GM19463 (cell line): ENCODE data around the gene PDLIM4.
A peak's percentile ranks its signal among the peaks of the same experiment; 100 is the strongest.

Experiments used
- ATAC-seq: cut with Tn5 transposase; IDR thresholded peaks from one replicate; pipeline ENCODE4 v1.9.1; 2021; ENCODE audit warnings: mild to moderate bottlenecking, moderate library complexity; ENCODE audit not compliant: unreplicated experiment

The PDLIM4 gene

GRCh38 chr5:132226516-132227234, 30.8 kb upstream of the PDLIM4 start:
- ATAC-seq = no peak

GRCh38 chr5:132227235-132227484, 30.3 kb upstream of the PDLIM4 start:
- ATAC-seq = no peak

- peak; percentile 94 for ATAC-seq
Observed at GRCh38 chr5:132227485-132228240, 29.8 kb upstream of the PDLIM4 start, which contains the start of gene P4HA2. TSS of gene P4HA2 (minus strand) at chr5:132227853. CDS start at chr5:132218626, 9,227 bp downstream.

- ATAC-seq = no peak
Observed at GRCh38 chr5:132228241-132229035, 29.1 kb upstream of the PDLIM4 start.

- no peak for ATAC-seq
Observed at GRCh38 chr5:132229236-132229635, 28.3 kb upstream of the PDLIM4 start.

- ATAC-seq = no peak
Observed at GRCh38 chr5:132230871-132231270, 26.6 kb upstream of the PDLIM4 start.

GRCh38 chr5:132232465-132232864, 25.0 kb upstream of the PDLIM4 start:
- ATAC-seq = no peak

GRCh38 chr5:132233081-132233480, 24.4 kb upstream of the PDLIM4 start:
- no peak for ATAC-seq

- ATAC-seq = no peak
Observed at GRCh38 chr5:132233811-132234683, 23.4 kb upstream of the PDLIM4 start.

GRCh38 chr5:132234684-132235062, 22.8 kb upstream of the PDLIM4 start:
- no peak for ATAC-seq

GRCh38 chr5:132235340-132235739, 22.2 kb upstream of the PDLIM4 start:
- ATAC-seq = no peak

- ATAC-seq = no peak
Observed at GRCh38 chr5:132237141-132237540, 20.4 kb upstream of the PDLIM4 start.

- ATAC-seq = no peak
Observed at GRCh38 chr5:132237670-132238069, 19.8 kb upstream of the PDLIM4 start.

- peak; percentile 87 for ATAC-seq
Observed at GRCh38 chr5:132238169-132238744, 19.2 kb upstream of the PDLIM4 start.

- ATAC-seq = no peak
Observed at GRCh38 chr5:132238901-132239500, 18.5 kb upstream of the PDLIM4 start.

GRCh38 chr5:132239776-132240175, 17.7 kb upstream of the PDLIM4 start:
- no peak for ATAC-seq

GRCh38 chr5:132243366-132243977, 14.0 kb upstream of the PDLIM4 start:
- ATAC-seq = no peak

GRCh38 chr5:132245593-132245992, 11.9 kb upstream of the PDLIM4 start:
- no peak for ATAC-seq

GRCh38 chr5:132246806-132247205, 10.7 kb upstream of the PDLIM4 start:
- no peak for ATAC-seq

GRCh38 chr5:132250547-132250946, 6.9 kb upstream of the PDLIM4 start:
- ATAC-seq = no peak
